NCI-H2171 (cell line): ENCODE measurements around the gene PPIL1.

Source experiments
- DNase-seq: peaks from one replicate; lab custom pipeline; 2025; lab: John Stamatoyannopoulos, UW

The PPIL1 gene

DNA sequence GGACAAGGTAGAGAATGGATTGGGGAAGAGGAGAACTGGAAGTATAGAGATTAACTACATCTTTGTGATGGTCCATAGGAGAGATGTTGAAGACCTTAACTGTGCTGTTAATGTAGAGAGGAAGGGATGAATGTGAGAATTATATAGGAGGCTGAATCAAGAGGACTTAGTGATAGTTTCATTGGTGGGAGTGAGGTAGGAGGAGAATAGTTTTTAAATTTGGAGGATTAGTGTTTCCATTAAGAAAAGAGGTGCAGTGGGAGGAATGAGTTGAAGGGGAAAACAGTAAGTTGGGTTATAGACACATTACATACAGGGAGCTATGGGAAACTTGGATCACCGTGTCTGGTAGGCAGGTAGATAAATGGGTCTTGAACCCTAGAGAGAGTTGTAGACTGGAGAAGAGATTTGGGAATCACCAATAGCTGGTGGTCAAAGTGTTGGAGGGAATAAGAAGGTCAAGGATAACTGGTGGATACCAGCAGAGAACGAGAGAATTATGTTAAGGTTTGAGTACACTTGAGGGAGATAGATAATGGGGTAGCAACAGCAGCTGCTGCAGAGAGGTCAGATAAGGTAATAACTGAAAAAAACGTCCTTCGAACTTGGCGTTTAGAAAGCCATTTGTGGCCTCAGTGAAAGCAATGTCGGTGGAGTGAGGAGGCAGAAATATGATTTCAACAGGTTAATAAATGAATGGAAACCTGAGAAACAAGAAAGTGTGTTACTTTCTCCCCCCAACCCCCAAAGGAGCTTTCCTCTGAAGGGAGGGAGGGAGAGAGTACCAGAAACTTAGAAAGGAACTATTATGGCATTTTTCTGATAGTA lies 14.3 kb upstream of the PPIL1 start:
- no peak for DNase-seq

DNA sequence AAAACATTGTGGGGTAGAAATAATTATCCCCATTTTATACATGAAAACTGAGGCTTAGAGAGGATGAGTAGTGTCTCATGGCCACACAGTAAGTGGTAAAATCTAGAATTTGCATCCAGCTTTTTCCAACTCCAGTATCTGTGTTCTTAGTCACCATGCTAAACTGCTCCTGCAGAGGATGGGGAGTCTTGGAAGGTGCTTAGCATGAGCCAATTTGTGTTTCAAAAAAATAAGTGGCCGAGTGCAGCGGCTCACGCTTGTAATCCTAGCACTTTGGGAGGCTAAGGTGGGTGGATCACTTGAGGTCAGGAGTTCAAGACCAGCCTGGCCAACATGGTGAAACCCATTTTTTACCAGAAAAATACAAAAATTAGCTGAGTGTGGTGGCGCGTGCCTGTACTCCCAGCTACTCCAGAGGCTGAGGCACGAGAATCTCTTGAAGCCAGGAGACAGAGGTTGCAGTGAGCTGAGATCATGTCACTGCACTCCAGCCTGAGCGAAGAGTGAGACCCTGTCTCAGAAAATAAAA lies 13.6 kb upstream of the PPIL1 start:
- no peak for DNase-seq

DNA sequence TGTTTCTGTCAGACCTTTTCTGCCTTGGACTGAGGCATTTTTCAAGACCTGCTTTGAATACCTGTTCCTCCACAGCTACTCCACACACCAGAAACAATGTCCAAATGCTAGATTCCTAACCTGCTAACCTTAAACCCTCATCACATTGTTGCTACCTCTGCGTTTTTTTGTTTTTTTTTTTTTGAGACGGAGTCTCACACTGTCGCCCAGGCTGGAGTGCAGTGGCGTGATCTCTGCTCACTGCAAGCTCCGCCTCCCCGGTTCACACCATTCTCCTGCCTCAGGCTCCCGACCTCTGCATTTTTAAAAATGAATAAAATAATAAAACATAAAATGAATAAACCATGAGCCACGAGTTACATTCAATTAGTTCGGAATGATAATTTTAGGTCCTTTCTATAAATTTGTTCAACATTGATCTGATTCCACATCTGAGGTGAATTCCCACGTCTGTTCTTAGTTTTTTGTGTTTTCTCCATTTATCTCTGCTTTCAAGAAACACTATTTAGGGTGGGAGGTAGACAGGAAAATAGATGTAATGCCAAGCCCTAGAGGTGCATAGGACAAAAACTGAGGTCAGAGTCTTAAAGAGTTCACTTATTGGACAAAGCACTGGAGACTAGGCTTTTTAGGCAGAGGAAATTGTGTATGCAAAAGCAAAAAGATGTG lies 12.5 kb upstream of the PPIL1 start:
- DNase-seq = no peak

DNA sequence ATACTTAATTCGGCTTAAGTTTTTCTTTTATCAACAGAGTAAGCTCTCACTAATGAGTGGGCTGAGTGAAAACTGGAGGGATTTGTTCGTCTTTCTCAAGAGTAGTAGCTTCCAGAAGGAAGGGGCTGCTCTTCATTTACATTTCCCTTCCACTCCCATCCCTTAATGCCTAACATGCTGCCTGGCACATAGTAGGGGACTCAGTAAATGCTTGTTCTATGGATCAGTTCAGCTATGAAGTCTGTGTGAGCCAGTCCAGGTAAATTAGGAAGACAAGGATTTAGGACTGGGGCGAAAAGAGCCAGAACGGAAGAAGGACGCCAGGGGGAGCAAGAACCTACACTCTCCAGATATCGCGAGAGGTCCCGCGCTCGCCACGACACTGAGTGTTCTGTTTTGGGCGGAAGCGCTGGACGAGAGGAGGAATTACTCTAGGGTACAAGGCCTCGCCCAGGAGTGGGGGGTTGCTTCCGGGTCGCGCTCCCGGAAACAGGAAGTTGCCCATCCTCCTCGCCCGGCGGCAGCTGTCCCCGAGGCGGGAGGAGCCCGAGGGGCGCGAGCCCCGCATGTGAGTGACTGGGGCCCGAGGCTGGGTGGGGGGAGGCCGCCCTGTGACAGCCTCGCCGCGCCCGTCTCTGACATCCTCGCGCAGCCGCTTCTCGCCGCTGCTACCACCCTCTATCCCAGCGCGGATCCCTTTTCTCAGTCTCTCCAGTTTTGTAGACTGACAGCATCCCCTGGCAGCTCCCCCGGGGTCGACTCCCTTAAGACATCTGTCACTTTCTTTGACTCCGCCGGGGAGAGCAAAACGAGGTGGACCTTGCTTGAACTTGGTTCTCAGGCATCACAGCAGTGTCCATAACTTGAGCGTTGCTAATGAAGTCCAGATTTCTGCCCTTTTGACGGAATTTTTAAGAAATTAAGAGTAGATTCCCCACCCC lies 11.1 kb upstream of the PPIL1 start, which contains the start of gene C6orf89:
C6orf89 (plus strand) TSS at position 492 of the 941 bp plus-strand sequence. CDS start 13,493 bp downstream, outside the sequence.
- DNase-seq = peak; percentile 99

DNA sequence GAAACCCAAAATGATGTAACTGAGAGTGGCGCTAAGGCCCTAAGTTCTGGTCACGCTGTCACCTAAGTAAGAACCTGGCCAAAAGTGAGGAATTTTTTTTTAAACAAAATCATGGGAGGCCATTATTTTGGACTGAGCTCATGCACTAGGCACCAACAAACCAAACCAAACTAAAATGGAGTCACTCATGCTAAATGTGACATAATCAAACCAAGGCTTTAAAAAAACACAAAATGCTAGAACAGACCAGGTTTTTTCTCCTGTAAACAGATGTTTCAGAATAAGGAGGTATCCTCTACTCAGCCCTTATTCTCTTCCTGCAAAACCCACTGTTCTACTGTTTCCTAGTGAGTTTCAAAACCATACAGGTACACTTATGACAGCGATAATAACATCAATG lies 10.0 kb upstream of the PPIL1 start:
- DNase-seq = no peak

DNA sequence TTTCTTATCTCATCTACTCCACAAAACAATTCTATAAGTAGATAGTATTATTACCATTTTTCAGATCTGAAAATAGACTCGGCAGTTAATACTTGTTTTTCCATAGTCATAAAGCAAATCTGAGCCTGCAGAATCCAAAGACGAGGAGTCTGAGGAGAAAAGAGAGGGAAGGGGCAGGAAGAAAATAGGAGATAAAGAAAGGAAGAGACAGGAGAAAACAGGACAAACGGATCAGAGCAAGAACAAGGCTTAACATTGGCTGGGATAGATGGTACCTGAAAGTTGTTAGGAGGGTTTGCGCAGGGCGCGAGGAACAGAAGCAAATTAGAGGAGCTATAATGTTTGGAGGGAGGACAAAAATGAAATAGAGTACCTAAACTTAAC lies 639 bp upstream of the PPIL1 start:
- no peak for DNase-seq

DNA sequence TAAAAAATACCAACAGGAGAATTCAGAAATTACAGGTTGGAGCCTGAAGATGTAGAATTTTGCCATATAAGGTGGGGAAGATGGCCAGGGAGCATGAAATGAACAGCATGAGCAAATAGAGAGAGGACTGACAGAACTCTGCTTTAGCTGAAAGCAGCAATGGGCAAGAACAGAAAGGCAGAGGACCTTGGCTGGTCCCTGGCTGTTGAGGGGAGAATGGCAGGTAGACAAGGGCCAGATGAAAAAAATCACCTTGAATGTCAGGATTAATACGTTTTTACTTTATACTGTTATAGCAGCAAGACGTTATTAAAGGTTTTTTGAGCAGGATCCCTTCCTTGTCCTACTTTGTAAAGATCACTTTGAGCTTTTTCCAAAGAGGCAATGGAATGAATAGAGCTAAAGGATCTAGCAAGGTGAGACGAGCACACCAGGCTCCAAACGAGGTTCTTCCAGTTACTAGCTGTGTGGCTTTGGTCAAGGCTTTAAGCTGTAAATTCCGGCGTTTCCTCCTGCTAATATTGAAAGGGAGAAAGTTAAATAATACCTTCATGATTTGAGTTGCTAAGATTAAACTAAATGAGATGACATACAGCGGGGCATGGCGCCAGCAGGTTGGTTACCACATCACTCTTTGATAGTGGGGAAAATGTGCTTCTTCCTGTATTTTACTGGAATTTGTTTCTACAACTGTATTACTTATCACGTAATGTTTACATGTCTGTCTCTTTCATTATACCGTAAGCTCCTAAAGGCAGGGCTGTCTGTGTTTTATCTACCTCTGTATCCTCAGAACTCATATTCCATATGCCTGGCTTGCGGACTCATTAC lies 776 bp downstream of the PPIL1 start:
- no peak for DNase-seq

DNA sequence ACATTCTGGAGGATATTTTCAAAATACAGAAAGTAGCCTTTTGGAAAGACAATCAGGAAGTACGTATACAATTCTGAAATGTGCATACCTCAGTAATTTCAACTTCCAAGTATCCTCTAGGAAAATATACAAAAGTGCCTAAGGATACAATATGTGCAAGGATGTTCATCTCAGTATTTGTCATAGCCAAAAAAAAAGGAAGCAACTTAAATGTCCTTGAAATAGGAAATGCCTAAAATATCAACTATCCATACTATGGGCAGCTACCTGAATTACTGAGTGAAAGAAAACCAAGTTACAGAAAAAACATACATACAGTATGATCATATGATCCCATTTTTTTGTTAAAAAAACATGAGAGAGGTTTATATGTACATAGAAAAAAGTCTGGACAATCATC lies 1.5 kb downstream of the PPIL1 start:
- DNase-seq = no peak

DNA sequence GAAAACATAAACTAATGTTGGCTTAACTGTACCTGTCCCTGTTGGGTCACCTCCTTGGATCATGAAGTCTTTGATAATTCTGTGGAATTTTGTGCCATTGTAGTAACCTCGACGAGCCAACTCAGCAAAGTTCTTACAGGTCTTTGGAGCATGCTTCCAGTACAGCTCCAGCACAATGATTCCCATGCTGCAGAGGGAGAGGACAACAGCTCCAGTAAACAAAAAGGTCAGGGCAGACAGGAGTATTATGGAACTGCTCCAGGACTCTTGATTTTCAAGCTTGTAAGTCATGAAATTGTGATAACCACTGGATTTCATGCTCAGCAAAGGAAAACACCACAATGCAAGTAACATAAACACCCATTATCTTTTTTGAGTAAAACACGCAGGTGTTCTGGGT lies 2.9 kb downstream of the PPIL1 start:
- DNase-seq = no peak

DNA sequence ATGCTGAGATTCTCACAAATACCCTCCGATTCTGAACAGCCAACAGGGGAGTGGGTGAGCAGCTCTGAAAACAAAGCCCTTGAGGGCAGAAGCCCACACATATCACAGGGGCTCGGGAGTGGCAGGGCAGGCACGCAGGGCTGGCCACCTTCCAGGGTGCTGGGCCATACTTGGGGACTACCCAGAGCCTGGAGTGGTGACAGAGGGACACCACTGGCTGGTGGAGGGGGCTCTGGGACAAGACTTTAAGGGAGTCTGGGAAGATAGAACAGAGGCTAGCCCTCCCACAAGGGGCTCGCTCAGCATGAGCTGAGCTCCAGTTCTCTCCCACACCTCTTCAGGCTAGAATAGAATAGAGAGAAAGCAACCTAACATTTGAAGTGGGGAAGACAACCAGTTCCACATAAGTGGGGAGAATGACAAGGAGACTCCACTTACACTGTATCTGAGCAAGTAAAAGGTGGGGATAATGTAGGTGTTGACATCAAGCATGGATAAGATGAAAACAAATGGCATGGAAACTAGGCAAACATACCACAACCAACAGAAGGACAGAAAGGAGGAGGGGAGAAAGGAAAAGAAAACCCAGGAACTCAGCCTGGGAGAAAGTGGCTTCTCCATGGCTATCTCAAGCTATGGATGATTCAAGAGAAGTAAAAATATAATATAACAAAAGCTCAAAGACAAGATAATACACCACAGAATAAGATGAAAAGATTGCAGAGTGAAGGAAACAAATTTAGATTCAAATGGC lies 7.0 kb downstream of the PPIL1 start:
- DNase-seq = no peak

DNA sequence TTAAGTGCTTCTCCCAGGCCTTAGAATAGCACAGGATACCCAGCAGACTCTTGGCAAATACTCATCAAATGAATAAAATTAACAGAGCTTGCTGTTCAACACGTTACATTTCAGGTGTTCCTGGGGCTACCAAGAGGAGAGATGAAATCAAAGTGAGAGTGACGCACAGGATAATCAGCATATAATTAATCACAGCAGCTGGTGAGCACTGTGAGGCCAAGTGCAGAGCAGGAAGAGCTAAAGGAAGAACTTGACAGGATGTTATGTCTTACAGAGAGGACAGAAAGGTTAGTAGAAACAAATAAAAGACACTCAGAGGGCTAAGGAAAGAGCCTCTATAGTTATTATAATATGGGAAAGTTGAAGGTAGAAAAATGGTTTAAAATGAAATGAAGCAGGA lies 8.8 kb downstream of the PPIL1 start:
- DNase-seq = no peak

DNA sequence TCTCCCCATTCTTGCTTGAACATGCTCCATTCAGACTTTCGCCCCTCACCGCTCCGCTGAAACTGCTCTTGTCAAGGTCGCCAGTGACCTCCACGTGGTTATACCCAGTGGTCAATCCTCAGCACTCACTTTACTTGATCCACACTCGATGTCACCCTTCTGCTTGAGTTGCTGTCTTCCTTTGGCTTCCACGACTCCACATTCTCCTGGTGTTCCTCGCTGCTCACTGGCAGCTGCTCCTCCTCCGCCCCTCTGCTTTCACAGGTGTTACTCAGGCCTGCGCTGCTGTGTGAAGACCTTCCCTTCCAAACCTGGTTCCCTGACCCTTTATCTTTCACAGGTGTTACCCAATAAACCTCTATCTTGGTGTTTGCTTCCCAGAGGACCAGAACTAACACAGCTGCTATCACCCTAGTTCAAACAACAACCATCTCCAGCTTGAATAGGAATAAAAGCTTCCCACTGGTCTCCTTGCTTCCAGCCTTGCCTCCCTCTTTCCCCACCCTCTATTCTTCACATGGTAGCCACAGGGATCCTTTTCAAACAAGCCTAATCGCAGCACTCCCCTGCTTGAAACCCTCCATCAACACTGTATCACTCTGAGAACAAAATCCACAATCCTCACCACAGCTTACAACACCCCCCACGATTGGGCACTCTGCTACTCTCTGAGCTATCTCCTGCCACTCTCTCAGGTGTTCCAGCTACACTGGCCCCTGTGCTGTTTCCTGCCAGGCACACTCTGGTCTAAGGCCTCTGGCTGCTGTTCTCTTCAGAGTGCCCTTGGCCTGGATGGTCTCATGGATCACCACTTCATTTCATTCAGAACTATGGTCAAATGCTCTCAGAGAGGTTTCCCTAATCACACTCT lies 10.7 kb downstream of the PPIL1 start:
- no peak for DNase-seq

DNA sequence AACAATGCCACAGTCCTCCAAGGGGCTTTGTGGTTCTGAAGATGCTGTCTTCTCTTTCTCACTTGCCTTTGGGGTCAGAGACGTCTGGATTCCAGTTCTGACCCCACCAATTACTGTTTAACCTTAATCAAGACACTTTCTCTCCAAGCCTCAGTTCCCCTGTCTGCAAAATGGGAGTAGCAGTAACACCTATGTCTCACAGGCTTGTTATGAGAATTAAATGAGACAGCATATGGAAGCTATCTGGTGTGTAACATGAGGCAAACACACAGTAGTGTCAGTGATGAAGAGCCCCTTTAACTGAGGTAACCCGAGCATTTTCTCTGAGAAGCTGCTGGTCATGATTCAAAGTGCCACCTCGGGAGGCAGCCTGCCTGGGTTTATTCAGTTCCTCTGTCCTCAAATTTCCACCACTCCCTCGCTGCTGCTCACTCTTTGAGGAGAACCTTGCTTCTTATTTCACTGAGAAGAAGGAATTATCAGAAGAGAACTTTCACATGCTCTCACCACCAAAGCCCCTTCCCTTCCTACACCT lies 11.7 kb downstream of the PPIL1 start:
- DNase-seq = no peak

DNA sequence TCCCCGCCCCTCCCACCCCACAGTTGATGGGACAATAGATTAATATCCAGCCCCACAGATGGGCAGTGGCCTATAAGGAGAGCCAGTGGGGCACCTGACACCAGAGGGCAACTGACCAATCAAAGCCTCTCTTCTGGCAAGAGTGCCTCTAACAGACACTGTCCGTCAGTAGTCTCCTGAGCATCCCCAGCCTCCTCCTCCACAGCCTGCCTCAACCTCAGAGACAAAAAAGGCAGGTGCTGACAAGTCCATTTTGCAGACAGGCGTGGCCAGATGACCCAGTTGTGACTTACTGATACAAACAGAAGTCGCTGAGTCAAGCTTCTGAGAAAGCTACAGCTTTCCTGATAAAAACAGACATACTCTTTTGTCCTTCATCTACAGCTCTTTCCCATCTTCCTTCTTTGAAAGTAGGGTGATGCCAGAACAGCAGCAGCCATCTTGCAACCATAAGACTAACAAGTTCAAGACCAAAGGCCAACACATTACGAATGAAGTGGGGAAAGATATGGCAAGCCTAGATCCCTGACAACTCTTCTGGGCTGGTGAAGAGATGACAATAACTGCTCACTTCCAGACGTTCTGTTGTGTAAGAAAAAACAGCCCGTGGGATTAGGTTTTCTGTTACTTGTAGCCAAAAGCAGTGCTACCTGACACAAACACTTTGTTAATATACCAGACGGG lies 12.3 kb downstream of the PPIL1 start:
- no peak for DNase-seq

DNA sequence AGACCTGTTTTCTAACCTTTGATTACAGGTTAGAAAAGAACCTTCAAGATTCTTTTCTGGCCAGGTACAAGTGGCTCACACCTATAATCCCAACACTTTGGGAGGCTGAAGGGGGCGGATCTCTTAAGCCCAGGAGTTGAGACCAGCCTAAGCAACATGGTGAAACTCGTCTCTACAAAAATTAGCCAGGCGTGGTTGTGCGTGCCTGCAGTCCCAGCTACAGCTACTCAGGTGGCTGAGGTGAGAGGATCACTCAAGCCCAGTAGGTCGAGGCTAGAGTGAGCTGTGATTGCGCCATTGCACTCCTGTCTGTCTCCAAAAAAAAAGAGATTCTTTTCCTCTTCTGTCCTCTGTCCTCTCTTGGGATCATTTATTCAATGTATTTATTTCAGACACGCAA lies 14.5 kb downstream of the PPIL1 start:
- DNase-seq = no peak

DNA sequence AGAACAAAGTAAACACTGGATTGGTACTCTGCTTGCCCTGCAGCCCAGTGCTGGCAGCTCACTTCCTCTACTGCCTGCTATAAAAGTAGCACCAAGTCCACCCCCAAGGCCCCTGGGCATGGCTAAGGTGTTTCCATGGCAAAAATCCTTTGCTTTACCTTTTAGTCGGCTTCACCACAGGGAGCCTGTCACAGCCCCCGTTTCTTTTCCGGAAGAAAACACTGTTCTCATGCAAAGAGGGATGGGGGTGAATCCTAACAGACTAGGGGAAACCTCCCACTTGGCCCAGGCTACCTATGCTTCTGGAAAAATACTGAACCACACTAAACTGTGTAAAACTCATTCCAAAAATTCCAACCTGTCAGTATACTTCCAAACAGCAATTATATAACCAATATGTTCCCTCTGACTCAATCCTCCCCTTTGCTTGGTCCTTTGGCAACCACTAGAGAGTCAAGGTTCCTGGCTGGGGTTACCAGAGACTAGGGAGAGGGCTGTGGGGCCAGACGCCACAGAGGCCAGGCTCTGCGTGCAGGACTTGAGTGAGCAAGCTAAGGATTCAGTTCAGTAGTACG lies 16.1 kb downstream of the PPIL1 start:
- no peak for DNase-seq

DNA sequence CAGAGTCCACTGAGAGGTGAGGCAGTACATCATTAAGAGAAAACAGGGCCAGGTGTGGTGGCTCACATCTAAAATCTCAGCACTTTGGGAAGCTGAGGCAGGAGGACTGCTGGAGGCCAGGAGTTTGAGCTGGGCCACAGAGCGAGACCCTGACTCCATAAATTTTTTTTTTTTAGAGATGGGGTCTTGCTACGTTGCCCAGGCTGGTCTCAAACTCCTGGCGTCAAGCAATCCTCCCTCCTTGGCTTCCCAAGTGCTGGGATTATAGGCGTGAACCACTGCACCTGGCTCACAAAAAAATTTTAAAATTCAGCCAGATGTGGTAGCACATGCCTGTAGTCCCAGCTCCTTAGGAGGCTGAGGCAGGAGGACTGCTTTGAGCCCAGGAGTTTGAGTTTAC lies 17.3 kb downstream of the PPIL1 start:
- DNase-seq = no peak

DNA sequence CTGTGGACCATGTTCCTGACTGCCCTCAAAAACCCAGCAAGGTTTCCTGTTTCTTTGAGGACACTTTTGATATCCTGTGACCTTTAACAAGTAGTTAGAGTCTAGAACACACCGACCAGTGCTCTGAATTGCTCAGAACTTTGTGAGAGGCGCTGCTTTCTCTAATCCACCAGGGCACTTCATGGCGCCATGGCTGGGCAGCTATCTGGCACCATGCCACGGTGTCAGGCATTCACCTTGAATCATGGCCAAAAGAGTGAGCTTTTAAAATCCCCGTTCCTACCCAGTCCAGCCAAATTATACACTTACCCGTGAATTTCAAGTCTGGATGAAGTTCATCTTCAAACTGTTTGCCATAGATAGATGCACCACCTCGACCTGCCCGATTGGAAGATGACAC lies 18.3 kb downstream of the PPIL1 start:
- no peak for DNase-seq
